Fibroblast of the aortic adventitia (primary cell): ENCODE data around the gene IGFN1. TPM values are rescaled to one million over a fixed set of nuclear protein-coding genes. Genes with fewer than 3 reads are reported as not detected.
A peak's percentile ranks its signal among the peaks of the same experiment; 100 is the strongest.

Experiments
- DNase-seq: peaks from one replicate; pipeline ENCODE4 v3.0.0-alpha.2; 2010; ENCODE audit warnings: low read depth
- H3K4me3 ChIP-seq: 2 replicates; pipeline ENCODE4 v1.5.1; 2011; ENCODE audit warnings: low read depth, mild to moderate bottlenecking, control low read depth, low read length, moderate library complexity
- CTCF ChIP-seq: IDR thresholded peaks from 2 replicates; pipeline ENCODE4 v1.5.1; 2011; ENCODE audit warnings: mild to moderate bottlenecking, low read length, control low read depth, inconsistent platforms; ENCODE audit not compliant: insufficient read depth
- total RNA-seq: library from RNA; depleted of rRNA; stranded (reverse); fragments of >200 nt; gene quantifications from 2 replicates; pipeline ENCODE4 v1.2.3, GENCODE V29; 2012; ENCODE audit warnings: low replicate concordance

Gene IGFN1
- total RNA-seq, 1 donor: under 0.01 TPM

GRCh38 chr1:201191653-201192260 is 1.1 kb downstream of the IGFN1 start:
- TF ChIP-seq CTCF: no peak
- H3K4me3 ChIP-seq: no peak overlapping the region
- peak; percentile 81 for DNase-seq

DNA sequence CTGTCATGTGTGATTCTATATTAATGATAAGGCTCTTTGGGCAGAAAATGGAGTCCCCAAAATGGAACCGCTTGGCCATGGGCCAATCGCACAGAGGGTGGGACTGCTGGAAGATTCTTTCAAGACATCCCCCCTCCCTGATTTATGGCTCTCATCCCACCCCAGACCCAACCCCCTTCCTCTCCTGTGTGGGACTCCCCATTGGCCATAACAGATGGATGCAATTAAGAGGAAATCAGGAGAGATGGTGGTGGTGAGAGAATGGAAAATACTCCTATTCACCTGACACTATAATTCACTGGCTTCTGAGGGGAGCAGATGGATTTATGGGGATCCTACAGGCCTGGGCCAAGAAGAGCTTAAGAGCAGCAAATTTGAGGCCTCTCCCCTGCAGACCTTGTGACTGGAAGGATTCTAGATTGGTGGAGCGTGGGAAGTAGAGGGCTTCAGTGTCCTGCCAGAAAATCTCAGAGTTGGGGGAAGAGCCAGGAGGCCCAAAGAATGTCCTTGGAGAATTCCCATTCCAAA is 1.7 kb downstream of the IGFN1 start:
- H3K4me3 ChIP-seq: no peak overlapping the region
- no peak for TF ChIP-seq CTCF
- peak; percentile 65 for DNase-seq

DNA sequence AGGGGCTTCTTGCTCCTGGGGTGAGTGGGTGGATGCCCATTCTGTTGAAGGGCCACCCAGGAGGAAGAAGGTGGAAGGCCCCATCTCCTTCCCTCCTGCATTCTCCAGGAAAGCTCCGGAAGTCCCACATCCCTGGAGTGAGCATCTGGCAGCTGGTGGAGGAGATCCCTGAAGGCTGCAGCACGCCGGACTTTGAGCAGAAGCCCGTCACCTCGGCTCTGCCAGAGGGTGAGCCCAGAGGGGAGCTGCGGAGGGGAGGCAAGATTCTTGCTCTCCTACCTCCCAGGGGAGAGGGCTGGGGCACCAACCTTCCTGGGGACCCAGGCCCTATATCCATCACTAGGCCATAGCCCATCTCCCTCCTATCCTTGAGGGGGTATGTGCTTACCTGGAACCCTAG is 3.4 kb downstream of the IGFN1 start:
- no peak for TF ChIP-seq CTCF
- H3K4me3 ChIP-seq: no peak overlapping the region
- no peak for DNase-seq

DNA sequence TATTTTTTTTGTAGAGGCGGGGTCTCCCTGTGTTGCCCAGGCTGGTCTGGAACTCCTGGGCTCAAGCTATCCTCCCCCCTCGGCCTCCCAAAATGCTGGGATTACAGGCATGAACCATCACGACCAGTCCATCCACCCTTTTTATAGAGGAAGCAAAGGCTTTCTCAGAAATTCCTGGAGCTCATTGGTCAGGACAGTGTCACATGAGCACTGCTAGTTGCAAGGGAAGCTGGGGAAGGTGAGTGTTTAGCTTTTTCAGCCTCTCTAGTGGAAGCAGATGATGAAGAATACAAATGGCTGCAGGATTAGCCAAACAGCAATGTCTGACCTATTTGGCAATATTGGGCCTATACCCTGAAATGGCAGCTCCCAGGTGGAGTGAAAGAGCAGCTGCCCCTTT is 8.0 kb downstream of the IGFN1 start:
- no peak for TF ChIP-seq CTCF
- DNase-seq: no peak
- no peak overlapping the region for H3K4me3 ChIP-seq

DNA sequence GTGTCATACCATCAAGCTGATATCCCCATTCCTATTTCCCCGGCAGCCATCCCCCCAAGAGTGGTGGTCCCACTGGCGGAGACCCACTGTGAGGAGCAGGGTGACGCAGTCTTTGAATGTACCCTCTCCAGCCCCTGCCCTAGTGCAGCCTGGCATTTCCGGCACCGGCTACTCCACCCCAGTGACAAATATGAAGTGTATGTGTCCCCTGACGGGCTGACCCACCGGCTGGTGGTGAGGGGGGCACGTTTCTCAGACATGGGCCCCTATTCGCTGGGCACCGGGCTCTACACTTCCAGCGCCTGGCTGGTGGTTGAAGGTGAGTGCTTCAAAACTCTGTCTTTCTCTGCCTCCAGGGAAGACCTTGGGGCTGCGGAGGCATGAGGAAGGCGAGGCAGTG is 14.4 kb downstream of the IGFN1 start:
- H3K4me3 ChIP-seq: no peak overlapping the region
- TF ChIP-seq CTCF: no peak
- no peak for DNase-seq

GRCh38 chr1:201206176-201206575 is 15.6 kb downstream of the IGFN1 start:
- TF ChIP-seq CTCF: no peak
- H3K4me3 ChIP-seq: no peak overlapping the region
- no peak for DNase-seq

DNA sequence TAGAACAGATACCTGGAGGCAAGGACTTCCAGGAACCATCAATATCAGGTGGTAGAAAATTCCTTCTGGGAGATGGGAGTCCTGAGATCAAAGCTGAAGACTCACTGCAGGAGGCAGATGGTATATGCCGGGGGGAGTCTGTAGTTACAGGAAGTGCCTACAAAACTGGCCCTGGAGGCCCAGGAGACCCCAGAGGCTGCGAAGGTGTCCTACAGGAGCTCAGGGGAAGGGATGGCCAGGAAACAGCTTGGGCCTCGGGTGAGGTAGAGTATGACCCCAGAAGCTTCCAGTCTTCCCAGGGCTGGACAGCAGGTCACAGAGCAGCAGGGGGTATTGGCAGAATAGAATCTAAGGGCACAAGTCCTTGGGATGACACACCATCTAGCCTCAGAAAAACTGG is 16.4 kb downstream of the IGFN1 start:
- no peak for DNase-seq
- no peak for TF ChIP-seq CTCF
- no peak overlapping the region for H3K4me3 ChIP-seq
